HG03439 (cell line): Measurements from ENCODE around the gene ADGRV1.
"Not testable (repeated sequence)": the region's sequence is repeated elsewhere in the genome, so short reads cannot be mapped to it uniquely, and the experiment has no call there.

Experiments
- ATAC-seq: cut with Tn5 transposase; IDR thresholded peaks from one replicate; pipeline ENCODE4 v1.9.1; 2021; ENCODE audit warnings: mild to moderate bottlenecking, moderate library complexity; ENCODE audit not compliant: unreplicated experiment

The ADGRV1 gene

DNA sequence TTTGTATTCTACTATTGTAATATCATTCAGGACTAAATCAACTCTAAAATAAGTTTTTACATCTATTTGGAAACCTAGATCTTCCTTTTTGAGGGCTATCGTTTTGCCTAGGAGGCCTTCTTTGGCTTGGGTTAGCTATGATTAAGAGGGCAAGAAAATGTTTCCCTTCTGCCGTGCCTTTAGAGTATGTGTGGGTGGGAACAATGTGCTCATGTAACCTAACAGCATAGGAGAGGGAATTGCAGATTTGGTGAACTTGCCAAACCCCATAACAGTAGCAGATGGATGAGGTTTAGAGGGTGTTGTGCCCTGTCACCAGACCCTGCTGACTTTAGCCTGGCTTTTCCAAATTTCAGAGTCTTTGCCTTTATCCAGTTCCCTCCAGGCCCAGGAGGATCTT is 339.0 kb downstream of the ADGRV1 start:
- no peak for ATAC-seq

DNA sequence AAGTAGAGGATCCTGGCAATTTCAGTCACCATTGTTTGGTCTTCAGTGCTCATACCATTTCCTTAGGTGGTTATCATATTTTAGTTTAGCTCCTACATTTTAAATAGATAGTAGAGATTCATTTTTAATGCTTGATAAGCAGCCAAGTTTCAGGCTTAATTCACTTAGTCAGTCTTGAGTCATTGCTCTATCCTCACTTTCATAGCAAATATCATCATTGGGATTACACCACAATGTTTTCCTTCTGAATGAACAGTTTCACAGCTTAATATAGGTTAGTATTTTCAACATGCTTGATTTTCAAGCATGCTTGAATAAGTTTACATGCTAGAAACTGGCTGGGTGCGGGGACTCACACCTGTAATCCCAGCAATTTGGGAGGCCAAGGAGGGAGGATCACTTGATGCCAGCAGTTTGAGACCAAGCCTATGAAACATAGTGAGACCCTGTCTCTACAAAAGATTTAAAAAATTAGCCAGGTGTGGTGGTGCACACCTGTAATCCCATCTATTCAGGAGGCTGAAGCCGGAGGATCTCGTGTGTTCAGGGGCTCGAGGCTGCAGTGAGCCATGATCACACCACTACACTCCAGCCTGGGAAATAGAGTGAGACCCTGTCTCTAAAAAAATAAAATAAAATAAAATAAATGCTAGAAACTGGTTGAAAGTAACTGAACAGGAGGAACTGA is 339.9 kb downstream of the ADGRV1 start:
- no peak for ATAC-seq

DNA sequence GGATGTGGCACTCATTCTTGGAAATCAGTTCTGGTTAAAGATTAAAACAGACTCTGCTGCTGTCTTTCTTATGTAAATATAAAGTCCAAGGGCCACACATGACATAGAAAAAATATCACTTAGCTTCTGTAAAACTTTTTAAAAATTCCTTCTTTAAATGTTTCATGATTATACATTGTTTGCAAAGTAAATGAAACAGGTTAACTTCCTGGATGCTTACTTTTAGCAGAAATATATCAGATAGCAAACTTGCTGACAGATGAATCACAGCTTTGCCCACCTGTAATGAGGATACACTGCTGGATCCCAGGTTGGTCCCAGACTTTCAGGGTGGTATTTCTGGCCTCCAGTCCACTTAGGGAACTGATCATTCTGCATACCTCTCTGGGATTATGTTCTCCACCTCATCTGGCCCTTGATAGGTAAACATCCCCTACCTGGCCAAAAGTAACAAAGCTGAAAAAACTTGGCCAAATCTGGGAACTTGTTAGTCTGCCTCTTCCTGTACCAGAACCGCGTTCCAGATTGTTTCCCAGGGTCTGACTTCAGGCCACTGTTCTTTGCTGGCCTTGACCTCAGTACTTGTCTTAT is 340.5 kb downstream of the ADGRV1 start:
- no peak for ATAC-seq

DNA sequence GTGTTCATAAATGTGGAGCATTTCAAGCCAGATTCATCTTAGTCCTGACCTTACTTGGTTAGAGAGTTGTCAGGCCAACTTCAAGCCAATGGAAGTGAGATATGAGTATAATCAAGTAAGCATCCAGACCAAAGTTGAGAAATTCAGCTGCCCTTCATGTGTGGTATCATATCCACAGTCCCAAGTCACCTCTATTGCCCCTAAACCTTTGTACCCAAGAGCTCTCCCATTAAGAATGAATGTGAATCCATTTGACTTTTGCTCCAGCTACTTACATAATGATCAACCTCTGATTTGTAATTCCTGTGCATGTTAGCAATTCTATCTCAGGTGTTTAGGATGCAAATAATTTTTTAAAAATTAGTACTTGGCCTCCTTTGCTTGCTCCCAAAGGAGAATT is 342.7 kb downstream of the ADGRV1 start:
- no peak for ATAC-seq

DNA sequence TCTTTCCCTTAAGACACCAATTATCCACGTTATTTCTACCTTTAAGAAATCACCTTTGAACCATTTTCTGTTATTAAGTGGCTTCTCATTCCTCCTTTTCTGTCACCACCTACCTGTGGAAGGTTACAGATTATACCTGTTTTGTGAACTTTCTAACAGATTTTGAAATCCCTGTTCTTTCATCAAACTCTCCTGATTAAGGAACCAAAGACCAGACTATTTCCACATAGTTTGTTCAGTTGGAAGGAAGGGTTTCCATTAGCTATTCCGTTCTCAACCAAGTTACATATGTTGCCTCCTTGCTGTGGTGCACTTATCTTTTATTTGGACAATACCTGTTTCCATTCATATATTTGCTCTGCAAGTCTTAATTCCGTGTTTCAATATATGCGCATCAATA is 343.6 kb downstream of the ADGRV1 start:
- no peak for ATAC-seq

GRCh38 chr5:90902651-90903386 is 344.2 kb downstream of the ADGRV1 start:
- ATAC-seq: no peak

GRCh38 chr5:90909101-90909503 is 350.5 kb downstream of the ADGRV1 start:
- ATAC-seq: no peak

GRCh38 chr5:90909940-90910339 is 351.3 kb downstream of the ADGRV1 start:
- ATAC-seq: no peak

DNA sequence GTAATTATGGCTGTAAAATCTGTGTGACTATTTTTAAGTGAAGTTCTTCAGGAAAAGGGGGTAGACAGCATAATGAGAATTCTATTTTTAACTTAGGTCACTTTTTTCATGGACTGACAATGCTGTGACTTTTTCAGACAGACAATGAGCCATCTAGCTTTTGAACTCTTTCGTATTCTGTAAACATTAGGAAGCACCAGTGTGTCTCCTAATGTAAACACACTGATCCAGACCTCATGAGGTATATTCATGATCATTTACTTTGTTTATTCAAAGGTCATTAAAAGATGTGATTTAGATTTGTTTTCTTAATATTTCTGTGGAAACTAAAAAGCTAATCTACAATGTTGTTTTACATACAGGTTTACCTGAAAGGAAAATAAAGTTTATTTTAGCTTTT is 352.6 kb downstream of the ADGRV1 start:
- ATAC-seq: no peak

GRCh38 chr5:90912476-90912875 is 353.9 kb downstream of the ADGRV1 start:
- ATAC-seq: no peak

- ATAC-seq: no peak
These were observed 356.8 kb downstream of the ADGRV1 start for GRCh38 chr5:90915393-90915792.

GRCh38 chr5:90916947-90917800 is 358.6 kb downstream of the ADGRV1 start:
- no peak for ATAC-seq

DNA sequence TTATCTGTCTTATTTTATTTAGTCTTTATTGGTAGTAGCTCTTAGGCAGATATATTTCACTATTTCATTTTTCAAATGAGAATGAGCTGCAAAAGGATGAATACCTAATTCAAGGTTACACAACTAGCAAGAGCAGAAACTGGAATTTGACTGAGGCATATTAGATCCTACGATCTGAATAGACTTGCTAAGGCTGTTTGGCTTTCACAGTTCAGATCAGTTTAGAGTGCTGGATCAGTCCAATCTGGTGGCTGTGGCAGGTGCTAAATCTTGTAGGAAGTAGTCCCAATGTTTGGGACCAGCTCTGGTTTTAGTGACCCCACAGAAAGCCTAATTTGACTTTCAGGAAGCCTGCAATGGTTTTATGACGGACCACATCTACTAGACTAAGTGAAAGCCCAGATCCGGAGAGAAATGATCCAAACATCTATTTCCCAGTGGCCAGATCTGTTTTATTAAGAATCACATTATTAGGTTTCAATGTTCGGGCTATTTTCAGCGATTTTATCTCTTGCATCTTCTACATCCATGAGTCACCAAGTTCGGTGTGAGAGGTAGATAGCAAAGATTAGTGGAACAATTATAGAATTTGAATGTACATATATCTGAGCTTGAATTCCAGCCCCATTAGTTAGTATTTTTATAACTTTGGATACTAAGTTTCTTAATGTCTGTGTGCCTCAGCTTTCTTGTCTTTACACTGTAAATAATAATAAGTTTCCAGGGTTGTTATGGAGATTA is 359.5 kb downstream of the ADGRV1 start:
- ATAC-seq: no peak

GRCh38 chr5:90921418-90921973 is 362.9 kb downstream of the ADGRV1 start:
- no peak for ATAC-seq

- ATAC-seq: not testable (repeated sequence)
These were observed 365.6 kb downstream of the ADGRV1 start for GRCh38 chr5:90924222-90924621.

DNA sequence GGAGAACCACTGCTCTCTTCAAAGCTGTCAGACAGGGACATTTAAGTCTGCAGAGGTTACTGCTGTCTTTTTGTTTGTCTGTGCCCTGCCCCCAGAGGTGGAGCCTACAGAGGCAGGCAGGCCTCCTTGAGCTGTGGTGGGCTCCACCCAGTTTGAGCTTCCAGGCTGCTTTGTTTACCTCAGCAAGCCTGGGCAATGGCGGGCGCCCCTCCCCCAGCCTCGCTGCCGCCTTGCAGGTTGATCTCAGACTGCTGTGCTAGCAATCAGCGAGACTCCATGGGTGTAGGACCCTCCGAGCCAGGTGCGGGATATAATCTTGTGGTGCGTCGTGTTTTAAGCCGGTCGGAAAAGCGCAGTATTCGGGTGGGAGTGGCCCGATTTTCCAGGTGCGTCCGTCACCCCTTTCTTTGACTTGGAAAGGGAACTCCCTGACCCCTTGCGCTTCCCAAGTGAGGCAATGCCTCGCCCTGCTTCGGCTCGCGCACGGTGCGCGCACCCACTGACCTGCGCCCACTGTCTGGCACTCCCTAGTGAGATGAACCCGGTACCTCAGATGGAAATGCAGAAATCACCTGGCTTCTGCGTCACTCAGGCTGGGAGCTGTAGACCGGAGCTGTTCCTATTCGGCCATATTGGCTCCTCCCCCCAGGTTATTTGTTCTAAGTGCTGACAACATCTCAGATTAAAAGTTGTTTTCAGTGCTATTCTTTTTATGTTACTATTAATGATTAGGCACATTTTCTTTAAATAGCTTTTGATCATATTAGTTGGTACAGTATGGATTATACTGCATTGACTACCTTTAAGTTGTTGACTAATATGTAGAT is 370.6 kb downstream of the ADGRV1 start:
- not testable (repeated sequence) for ATAC-seq

DNA sequence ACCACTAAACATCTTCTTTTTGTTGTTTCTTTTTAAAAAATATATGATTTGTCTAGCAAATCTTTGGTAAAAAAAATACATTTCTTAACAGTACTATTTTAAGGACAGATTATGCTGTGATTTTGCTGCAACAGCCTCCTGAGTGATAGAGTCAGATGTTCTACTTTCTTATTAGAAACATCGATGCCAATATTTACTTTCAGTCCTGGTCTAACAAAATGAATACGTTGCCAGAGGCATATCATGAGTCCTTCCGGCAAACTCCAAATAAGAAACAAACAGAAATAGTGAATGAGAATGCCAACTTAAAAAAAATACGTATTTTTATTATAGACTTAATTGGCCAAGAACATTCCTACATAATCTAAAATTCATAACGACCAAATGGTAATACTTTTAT is 371.5 kb downstream of the ADGRV1 start:
- no peak for ATAC-seq

DNA sequence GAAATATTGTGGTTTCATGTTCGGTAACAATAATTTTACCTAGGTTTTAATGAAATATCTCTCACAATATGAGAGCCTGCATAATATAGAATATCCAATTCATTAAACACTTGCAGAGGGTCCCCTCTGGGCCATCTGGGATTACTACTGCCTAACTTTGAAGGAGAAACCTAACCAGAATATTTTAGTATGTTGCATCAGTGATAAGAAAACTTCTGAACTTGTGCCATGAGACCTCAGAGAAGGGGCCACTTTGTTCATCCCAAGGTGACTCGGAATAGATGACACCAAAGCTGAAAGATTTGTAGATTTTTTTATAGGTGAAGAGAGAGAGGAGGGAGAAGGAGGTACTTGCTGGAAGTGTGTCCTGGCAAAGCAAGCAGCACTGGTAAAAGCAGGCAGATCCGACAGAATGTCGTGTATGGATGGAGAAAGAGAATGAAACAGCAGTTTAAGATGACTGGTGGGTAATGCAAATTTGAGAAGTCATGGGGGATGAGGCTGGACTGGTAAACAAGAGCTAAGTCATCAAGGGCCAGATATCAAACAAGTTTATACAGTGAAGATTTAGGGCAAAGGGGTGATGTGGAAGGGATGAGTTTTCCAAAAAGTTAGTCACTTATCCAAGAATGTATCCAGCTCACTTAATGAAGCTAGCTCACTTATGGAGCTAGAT is 372.3 kb downstream of the ADGRV1 start:
- ATAC-seq: no peak
